Cardiac atrium fibroblast (primary cell): Measurements from ENCODE around the gene ZNF639. TPM values are rescaled to one million over a fixed set of nuclear protein-coding genes. Genes with fewer than 3 reads are reported as not detected.

Experiments
- total RNA-seq: library from RNA; depleted of rRNA; stranded (reverse); fragments of >200 nt; gene quantifications from 2 replicates; pipeline ENCODE4 v1.2.3, GENCODE V29; 2015

Gene ZNF639
- 34.5 and 37.2 TPM in 2 replicates for total RNA-seq

GRCh38 chr3:179322286-179323196 is at the start of gene ZNF639:
TSS of gene ZNF639 (plus strand) at chr3:179323031. CDS start at chr3:179328294, 5,263 bp downstream.

GRCh38 chr3:179347345-179348194 is 24.7 kb downstream of the ZNF639 start, which contains the start of gene MFN1:
TSS of gene MFN1 (plus strand) at chr3:179347709. CDS start at chr3:179348852, 1,143 bp downstream.

Other genes with a start within 250 kb of the ZNF639 start
- gene PIK3CA, start 174.7 kb upstream of the ZNF639 start, total RNA-seq: 15.0 and 23.5 TPM in 2 replicates
- 0.16 and 0.90 TPM in 2 replicates for gene KCNMB3, start 71.9 kb upstream of the ZNF639 start, total RNA-seq
- gene MFN1, start 24.7 kb downstream of the ZNF639 start, total RNA-seq: 23.8 and 25.8 TPM in 2 replicates
- 37.1 and 43.5 TPM in 2 replicates for gene GNB4, start 128.4 kb downstream of the ZNF639 start, total RNA-seq
- 34.8 and 36.9 TPM in 2 replicates for gene ACTL6A, start 239.9 kb downstream of the ZNF639 start, total RNA-seq